ENCODE results near the gene PELI3.

Gene PELI3

DNA sequence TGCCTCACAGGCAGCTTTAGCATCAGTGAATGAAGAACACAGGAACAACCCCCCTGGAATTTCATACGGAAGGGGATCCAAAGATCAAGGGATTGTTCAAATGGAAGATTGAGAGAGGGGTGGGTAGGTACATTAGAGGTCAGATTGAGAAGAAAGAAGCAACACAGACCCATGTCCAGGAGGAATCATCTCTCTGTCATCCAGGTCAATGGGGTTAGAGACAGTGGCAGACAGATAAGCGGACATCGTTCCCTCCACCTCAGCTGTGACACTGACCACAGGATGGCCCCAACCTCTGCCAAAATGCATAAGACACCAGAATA, 47.8 kb upstream of the PELI3 start:
- Histone ChIP-seq H3K36me3 (ENCODE audit: insufficient read depth, low read length) (no peaks in the 10 kb centered on the region), H3K79me2 (ENCODE audit: insufficient read depth, low read length) (no peaks in the 10 kb centered on the region), H3K27me3 (ENCODE audit: insufficient read depth, low read length, poor library complexity) (peaks cover under 1% of the 10 kb centered on the region), H3K9me3 (ENCODE audit: insufficient read depth, low read length, severe bottlenecking) (no peaks in the 10 kb centered on the region), H3K27ac (ENCODE audit: low read length) (no peak overlapping the region), H3K4me1 (ENCODE audit: insufficient read depth, low read length) (no peaks in the 10 kb centered on the region), H4K20me1 (ENCODE audit: insufficient read depth, low read length) (peaks cover 38% of the 10 kb centered on the region), H3K9ac (ENCODE audit: low read depth, low read length) (no peak overlapping the region), H3K4me3 (ENCODE audit: low read depth in 1 of 2, low read length in 2 of 2) (no peak overlapping the region), H2AFZ (ENCODE audit: low read depth, low read length) (no peak overlapping the region), H3K4me2 (ENCODE audit: insufficient read depth, low read length) (no peak overlapping the region)
- ATAC-seq (ENCODE audit: insufficient read depth, low read depth) (no peak), DNase-seq (no peak)
- no peak for TF ChIP-seq EZH2 (IDR thresholded peaks at IDR 0.05; ENCODE audit: borderline replicate concordance, low read depth, low read length, severe bottlenecking)
- TF ChIP-seq, protein P1, sequence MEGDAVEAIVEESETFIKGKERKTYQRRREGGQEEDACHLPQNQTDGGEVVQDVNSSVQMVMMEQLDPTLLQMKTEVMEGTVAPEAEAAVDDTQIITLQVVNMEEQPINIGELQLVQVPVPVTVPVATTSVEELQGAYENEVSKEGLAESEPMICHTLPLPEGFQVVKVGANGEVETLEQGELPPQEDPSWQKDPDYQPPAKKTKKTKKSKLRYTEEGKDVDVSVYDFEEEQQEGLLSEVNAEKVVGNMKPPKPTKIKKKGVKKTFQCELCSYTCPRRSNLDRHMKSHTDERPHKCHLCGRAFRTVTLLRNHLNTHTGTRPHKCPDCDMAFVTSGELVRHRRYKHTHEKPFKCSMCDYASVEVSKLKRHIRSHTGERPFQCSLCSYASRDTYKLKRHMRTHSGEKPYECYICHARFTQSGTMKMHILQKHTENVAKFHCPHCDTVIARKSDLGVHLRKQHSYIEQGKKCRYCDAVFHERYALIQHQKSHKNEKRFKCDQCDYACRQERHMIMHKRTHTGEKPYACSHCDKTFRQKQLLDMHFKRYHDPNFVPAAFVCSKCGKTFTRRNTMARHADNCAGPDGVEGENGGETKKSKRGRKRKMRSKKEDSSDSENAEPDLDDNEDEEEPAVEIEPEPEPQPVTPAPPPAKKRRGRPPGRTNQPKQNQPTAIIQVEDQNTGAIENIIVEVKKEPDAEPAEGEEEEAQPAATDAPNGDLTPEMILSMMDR (IDR thresholded peaks at IDR 0.05; ENCODE audit: borderline replicate concordance, extremely low read depth, low read length, poor library complexity, severe bottlenecking) = no peak

GRCh38 chr11:66419825-66420224, 46.9 kb upstream of the PELI3 start:
- DNase-seq = no peak
- Histone ChIP-seq H3K9me3 (ENCODE audit: insufficient read depth, low read length, severe bottlenecking) (no peaks in the 10 kb centered on the region), H4K20me1 (ENCODE audit: insufficient read depth, low read length) (peaks cover 42% of the 10 kb centered on the region), H3K4me1 (ENCODE audit: insufficient read depth, low read length) (no peaks in the 10 kb centered on the region), H3K9ac (ENCODE audit: low read depth, low read length) (no peak overlapping the region), H3K79me2 (ENCODE audit: insufficient read depth, low read length) (no peaks in the 10 kb centered on the region), H3K4me2 (ENCODE audit: insufficient read depth, low read length) (no peak overlapping the region), H3K4me3 (ENCODE audit: low read depth in 1 of 2, low read length in 2 of 2) (no peak overlapping the region), H3K36me3 (ENCODE audit: insufficient read depth, low read length) (no peaks in the 10 kb centered on the region), H3K27me3 (ENCODE audit: insufficient read depth, low read length, poor library complexity) (no peaks in the 10 kb centered on the region), H3K27ac (ENCODE audit: low read length) (no peak overlapping the region), H2AFZ (ENCODE audit: low read depth, low read length) (no peak overlapping the region)
- no peak for ATAC-seq (ENCODE audit: insufficient read depth, low read depth)
- TF ChIP-seq, protein P1 (IDR thresholded peaks at IDR 0.05; ENCODE audit: borderline replicate concordance, extremely low read depth, low read length, poor library complexity, severe bottlenecking) = no peak
- TF ChIP-seq EZH2 (IDR thresholded peaks at IDR 0.05; ENCODE audit: borderline replicate concordance, low read depth, low read length, severe bottlenecking) = no peak

- Histone ChIP-seq H3K4me3 (ENCODE audit: low read depth in 1 of 2, low read length in 2 of 2) (no peak within 1 kb of the TSS), H4K20me1 (ENCODE audit: insufficient read depth, low read length) (peaks cover 41% of the 10 kb centered on the region), H3K9me3 (ENCODE audit: insufficient read depth, low read length, severe bottlenecking) (no peaks in the 10 kb centered on the region), H3K79me2 (ENCODE audit: insufficient read depth, low read length) (no peaks in the 10 kb centered on the region), H3K27ac (ENCODE audit: low read length) (no peak within 1 kb of the TSS), H3K4me2 (ENCODE audit: insufficient read depth, low read length) (no peak within 1 kb of the TSS), H2AFZ (ENCODE audit: low read depth, low read length) (no peak within 1 kb of the TSS), H3K4me1 (ENCODE audit: insufficient read depth, low read length) (no peaks in the 10 kb centered on the region), H3K27me3 (ENCODE audit: insufficient read depth, low read length, poor library complexity) (no peaks in the 10 kb centered on the region), H3K36me3 (ENCODE audit: insufficient read depth, low read length) (no peaks in the 10 kb centered on the region), H3K9ac (ENCODE audit: low read depth, low read length) (no peak within 1 kb of the TSS)
- TF ChIP-seq EZH2 (IDR thresholded peaks at IDR 0.05; ENCODE audit: borderline replicate concordance, low read depth, low read length, severe bottlenecking) = no peak
- TF ChIP-seq, protein P1 (IDR thresholded peaks at IDR 0.05; ENCODE audit: borderline replicate concordance, extremely low read depth, low read length, poor library complexity, severe bottlenecking) = no peak
- DNase-seq (no peak), ATAC-seq (ENCODE audit: insufficient read depth, low read depth) (no peak)
These were observed 45.8 kb upstream of the PELI3 start, which contains the start of gene NPAS4 for GRCh38 chr11:66420671-66421476. TSS of gene NPAS4 (plus strand) at chr11:66421035. CDS start at chr11:66421180, 145 bp downstream.

Data from DND-41 (cell line).